ENCODE results near the gene PLD1. TPM values are rescaled to one million over a fixed set of nuclear protein-coding genes. Genes with fewer than 3 reads are reported as not detected.

Gene PLD1
- total RNA-seq, 1 experiment from 2014 or later: 32.5 TPM

- TF ChIP-seq, protein P1, sequence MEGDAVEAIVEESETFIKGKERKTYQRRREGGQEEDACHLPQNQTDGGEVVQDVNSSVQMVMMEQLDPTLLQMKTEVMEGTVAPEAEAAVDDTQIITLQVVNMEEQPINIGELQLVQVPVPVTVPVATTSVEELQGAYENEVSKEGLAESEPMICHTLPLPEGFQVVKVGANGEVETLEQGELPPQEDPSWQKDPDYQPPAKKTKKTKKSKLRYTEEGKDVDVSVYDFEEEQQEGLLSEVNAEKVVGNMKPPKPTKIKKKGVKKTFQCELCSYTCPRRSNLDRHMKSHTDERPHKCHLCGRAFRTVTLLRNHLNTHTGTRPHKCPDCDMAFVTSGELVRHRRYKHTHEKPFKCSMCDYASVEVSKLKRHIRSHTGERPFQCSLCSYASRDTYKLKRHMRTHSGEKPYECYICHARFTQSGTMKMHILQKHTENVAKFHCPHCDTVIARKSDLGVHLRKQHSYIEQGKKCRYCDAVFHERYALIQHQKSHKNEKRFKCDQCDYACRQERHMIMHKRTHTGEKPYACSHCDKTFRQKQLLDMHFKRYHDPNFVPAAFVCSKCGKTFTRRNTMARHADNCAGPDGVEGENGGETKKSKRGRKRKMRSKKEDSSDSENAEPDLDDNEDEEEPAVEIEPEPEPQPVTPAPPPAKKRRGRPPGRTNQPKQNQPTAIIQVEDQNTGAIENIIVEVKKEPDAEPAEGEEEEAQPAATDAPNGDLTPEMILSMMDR (conservative IDR thresholded peaks at IDR 0.05): no peak
- no peak for TF ChIP-seq EZH2 (IDR thresholded peaks at IDR 0.05; ENCODE audit: low read depth)
- no TSS peak for BruUV-seq (replicated peaks)
- POLR2A ChIA-PET (ENCODE audit: unreplicated experiment): no interaction called here
- intact Hi-C loops (cut with micrococcal nuclease; ENCODE audit: unreplicated experiment): no loop called here
- no peaks in the 10 kb centered on the region; the same call in 1 of the 2 replicates for H4K20me1 ChIP-seq (ENCODE audit: insufficient read depth)
- H3K79me2 ChIP-seq (ENCODE audit: low read depth): no peaks in the 10 kb centered on the region
- H3K9me2 ChIP-seq (ENCODE audit: insufficient read depth): no peaks in the 10 kb centered on the region
- no peaks in the 10 kb centered on the region for H3F3A ChIP-seq (ENCODE audit: insufficient read depth, low read depth)
- H3K4me2 ChIP-seq: no peak overlapping the region
- DNase-seq: no peak
- CTCF ChIA-PET: no interaction called here
- H3K27ac ChIP-seq: no peak overlapping the region
- no peaks in the 10 kb centered on the region for H3K27me3 ChIP-seq (ENCODE audit: insufficient read depth, low read depth)
- no peak overlapping the region for H2AFZ ChIP-seq
- H3K9me3 ChIP-seq (ENCODE audit: insufficient read depth, low read depth): no peaks in the 10 kb centered on the region
- peaks cover 3% of the 10 kb centered on the region; the same call in 1 of the 2 replicates for H3K36me3 ChIP-seq (ENCODE audit: low read depth)
- no peaks in the 10 kb centered on the region for H3K4me1 ChIP-seq (replicated peaks; ENCODE audit: insufficient read depth)
- no peak overlapping the region for H3K4me3 ChIP-seq
Measured at GRCh38 chr3:171606151-171606751, 204.0 kb downstream of the PLD1 start.

GRCh38 chr3:171604370-171604769 is 205.9 kb downstream of the PLD1 start:
- TF ChIP-seq EZH2 (IDR thresholded peaks at IDR 0.05; ENCODE audit: low read depth): no peak
- TF ChIP-seq, protein P1 (conservative IDR thresholded peaks at IDR 0.05): no peak
- Histone ChIP-seq H3K4me2 (no peak overlapping the region), H3K4me3 (no peak overlapping the region), H3K9me2 (ENCODE audit: insufficient read depth) (no peaks in the 10 kb centered on the region), H4K20me1 (ENCODE audit: insufficient read depth) (no peaks in the 10 kb centered on the region; the same call in 1 of the 2 replicates), H3K27ac (no peak overlapping the region), H3K9me3 (ENCODE audit: insufficient read depth, low read depth) (no peaks in the 10 kb centered on the region), H3K4me1 (replicated peaks; ENCODE audit: insufficient read depth) (no peaks in the 10 kb centered on the region), H3K79me2 (ENCODE audit: low read depth) (no peaks in the 10 kb centered on the region), H3K36me3 (ENCODE audit: low read depth) (peaks cover 3% of the 10 kb centered on the region; the same call in 1 of the 2 replicates), H2AFZ (no peak overlapping the region), H3K27me3 (ENCODE audit: insufficient read depth, low read depth) (no peaks in the 10 kb centered on the region), H3F3A (ENCODE audit: insufficient read depth, low read depth) (no peaks in the 10 kb centered on the region)
- intact Hi-C loops (cut with micrococcal nuclease; ENCODE audit: unreplicated experiment): no loop called here
- CTCF ChIA-PET: no interaction called here
- POLR2A ChIA-PET (ENCODE audit: unreplicated experiment): no interaction called here
- no TSS peak for BruUV-seq (replicated peaks)
- DNase-seq: no peak

DNA sequence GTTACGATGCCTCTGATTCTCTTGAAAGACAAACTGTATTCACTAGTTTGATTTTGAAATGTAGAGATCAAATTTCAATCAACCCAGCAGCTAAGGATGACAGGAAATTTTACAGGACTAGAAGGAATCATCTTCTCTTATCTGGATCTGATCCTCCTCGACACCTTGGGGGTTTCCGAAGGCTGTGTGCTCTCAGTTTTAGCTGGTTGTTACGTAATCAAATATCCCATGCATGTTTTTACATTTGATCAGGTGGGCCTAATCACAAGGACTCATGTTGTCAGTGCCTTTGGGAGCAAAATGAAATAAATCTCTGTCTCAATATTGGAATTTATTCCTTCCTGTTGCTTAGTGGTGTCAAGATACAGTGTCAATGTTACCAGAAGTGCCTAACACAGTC is 208.2 kb downstream of the PLD1 start:
- TF ChIP-seq EZH2 (IDR thresholded peaks at IDR 0.05; ENCODE audit: low read depth): no peak
- TF ChIP-seq, protein P1 (conservative IDR thresholded peaks at IDR 0.05): no peak
- CTCF ChIA-PET: no interaction called here
- no peaks in the 10 kb centered on the region for H3K27me3 ChIP-seq (ENCODE audit: insufficient read depth, low read depth)
- no peaks in the 10 kb centered on the region for H3K9me3 ChIP-seq (ENCODE audit: insufficient read depth, low read depth)
- no peaks in the 10 kb centered on the region for H3F3A ChIP-seq (ENCODE audit: insufficient read depth, low read depth)
- H2AFZ ChIP-seq: no peak overlapping the region
- no peak overlapping the region for H3K27ac ChIP-seq
- no peaks in the 10 kb centered on the region; the same call in 1 of the 2 replicates for H4K20me1 ChIP-seq (ENCODE audit: insufficient read depth)
- POLR2A ChIA-PET (ENCODE audit: unreplicated experiment): interaction anchor here (0.6 kb wide), 2 partner anchors 133 to 740 kb away, joined by 4 to 5 read pairs; no protein-coding TSS in a partner anchor
- no peaks in the 10 kb centered on the region for H3K79me2 ChIP-seq (ENCODE audit: low read depth)
- H3K9me2 ChIP-seq (ENCODE audit: insufficient read depth): no peaks in the 10 kb centered on the region
- no TSS peak for BruUV-seq (replicated peaks)
- intact Hi-C loops (cut with micrococcal nuclease; ENCODE audit: unreplicated experiment): no loop called here
- no peak overlapping the region for H3K4me2 ChIP-seq
- no peak for DNase-seq
- H3K4me1 ChIP-seq (replicated peaks; ENCODE audit: insufficient read depth): no peaks in the 10 kb centered on the region
- H3K36me3 ChIP-seq (ENCODE audit: low read depth): peaks cover 3% of the 10 kb centered on the region; the same call in 1 of the 2 replicates
- H3K4me3 ChIP-seq: no peak overlapping the region

All from PC-9 (cell line).